Epithelial cell of proximal tubule (primary cell): ENCODE measurements around the gene APOE. TPM values are rescaled to one million over a fixed set of nuclear protein-coding genes. Genes with fewer than 3 reads are reported as not detected.
A peak's percentile ranks its signal among the peaks of the same experiment; 100 is the strongest.
"Not testable (repeated sequence)": the region's sequence is repeated elsewhere in the genome, so short reads cannot be mapped to it uniquely, and the experiment has no call there.

Experiments
- DNase-seq: peaks from one replicate; pipeline ENCODE4 v3.0.0-alpha.2; 2011; ENCODE audit warnings: low read depth
- H3K4me3 ChIP-seq: 2 replicates; pipeline ENCODE4 v1.5.1; 2011; ENCODE audit warnings: low read depth, mild to moderate bottlenecking, low read length
- CTCF ChIP-seq: conservative IDR thresholded peaks from 2 replicates; pipeline ENCODE4 v1.5.1; 2012; ENCODE audit warnings: low read depth, mild to moderate bottlenecking, low read length
- total RNA-seq: library from RNA; depleted of rRNA; stranded (reverse); fragments of >200 nt; gene quantifications from 2 replicates; pipeline ENCODE4 v1.2.3, GENCODE V29; 2015

Gene APOE
- total RNA-seq, 1 donor from 2014 or later, result 46.2 TPM

- no peak for DNase-seq
- no peak overlapping the region for H3K4me3 ChIP-seq
- peak; percentile 93 for TF ChIP-seq CTCF
Observed at GRCh38 chr19:44903602-44904425, 1.8 kb upstream of the APOE start.

GRCh38 chr19:44904426-44904994 lies 1.1 kb upstream of the APOE start:
- peak; percentile 45 for TF ChIP-seq CTCF
- DNase-seq, result no peak
- H3K4me3 ChIP-seq, result no peak overlapping the region

- no peak overlapping the region for H3K4me3 ChIP-seq
- no peak for TF ChIP-seq CTCF
- no peak for DNase-seq
Observed at GRCh38 chr19:44907613-44908012, 2.0 kb downstream of the APOE start.

- DNase-seq, result no peak
- H3K4me3 ChIP-seq, result no peak overlapping the region
- no peak for TF ChIP-seq CTCF
Observed at GRCh38 chr19:44908074-44908835, 2.7 kb downstream of the APOE start.

- DNase-seq, result no peak
- no peak for TF ChIP-seq CTCF
- H3K4me3 ChIP-seq, result no peak overlapping the region
Observed at GRCh38 chr19:44908836-44909261, 3.3 kb downstream of the APOE start.

GRCh38 chr19:44909775-44910174 lies 4.2 kb downstream of the APOE start:
- H3K4me3 ChIP-seq, result no peak overlapping the region
- DNase-seq, result no peak
- TF ChIP-seq CTCF, result no peak

GRCh38 chr19:44911896-44912295 lies 6.3 kb downstream of the APOE start:
- not testable (repeated sequence) for DNase-seq, H3K4me3 ChIP-seq
